ENCODE results near the gene CTAGE8. TPM values are rescaled to one million over a fixed set of nuclear protein-coding genes. Genes with fewer than 3 reads are reported as not detected.

Gene CTAGE8
- total RNA-seq, 1 donor from 2014 or later: 0.08 TPM

Other genes with a start within 250 kb of the CTAGE8 start
- gene OR2A5, start 220.3 kb downstream of the CTAGE8 start, total RNA-seq: not detected
- not detected for gene OR2A25, start 199.5 kb downstream of the CTAGE8 start, total RNA-seq
- not detected for gene OR2A12, start 183.0 kb downstream of the CTAGE8 start, total RNA-seq
- not detected for gene OR2A2, start 159.7 kb downstream of the CTAGE8 start, total RNA-seq
- gene OR2A14, start 146.1 kb downstream of the CTAGE8 start, total RNA-seq: not detected
- 0.16 TPM for gene CTAGE4, start 85.8 kb downstream of the CTAGE8 start, total RNA-seq
- 0.38 TPM for gene ARHGEF35, start 73.5 kb downstream of the CTAGE8 start, total RNA-seq
- not detected for gene OR2A42, start 29.7 kb downstream of the CTAGE8 start, total RNA-seq
- 0.16 TPM for gene OR2A7, start 4.5 kb downstream of the CTAGE8 start, total RNA-seq
- not detected for gene OR2A1, start 43.1 kb upstream of the CTAGE8 start, total RNA-seq
- gene ARHGEF5, start 86.1 kb upstream of the CTAGE8 start, total RNA-seq: 0.80 TPM
- not detected for gene NOBOX, start 134.4 kb upstream of the CTAGE8 start, total RNA-seq